HG02885 (cell line): Measurements from ENCODE around the gene ALCAM.

ENCODE experiments used
- ATAC-seq: cut with Tn5 transposase; IDR thresholded peaks from one replicate; pipeline ENCODE4 v1.9.1; 2021; ENCODE audit warnings: mild to moderate bottlenecking; ENCODE audit not compliant: unreplicated experiment, poor library complexity

Gene ALCAM

GRCh38 chr3:105355408-105356061, 11.2 kb upstream of the ALCAM start:
- ATAC-seq, result no peak

- no peak for ATAC-seq
These were observed 10.3 kb upstream of the ALCAM start for GRCh38 chr3:105356396-105356795.

- no peak for ATAC-seq
These were observed 9.7 kb upstream of the ALCAM start for GRCh38 chr3:105356988-105357387.

- peak; percentile 47 for ATAC-seq
These were observed 7.5 kb upstream of the ALCAM start for GRCh38 chr3:105359098-105359762.

- ATAC-seq, result no peak
These were observed 6.7 kb upstream of the ALCAM start for GRCh38 chr3:105360003-105360402.

- ATAC-seq, result no peak
These were observed 4.6 kb upstream of the ALCAM start for GRCh38 chr3:105362021-105362665.

DNA sequence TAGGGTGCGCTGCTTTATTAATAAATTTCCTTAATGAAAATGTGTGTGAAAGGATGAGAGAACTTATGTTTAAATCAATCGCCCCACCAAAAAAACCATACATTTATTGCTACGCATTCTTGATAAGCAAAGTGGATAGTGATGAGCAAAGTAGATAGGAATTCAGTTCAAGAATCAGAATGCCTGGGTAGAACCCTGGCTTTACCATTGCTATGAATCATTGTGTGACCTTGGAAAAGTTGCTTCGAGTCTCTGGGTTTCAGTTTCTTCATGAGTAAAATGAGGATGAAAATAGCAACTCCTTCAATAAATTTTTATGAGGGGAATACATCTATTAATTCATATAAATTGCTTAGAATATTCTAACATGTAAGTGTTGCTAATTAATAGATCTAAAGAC, 2.6 kb upstream of the ALCAM start:
- no peak for ATAC-seq

GRCh38 chr3:105365081-105365390, 1.7 kb upstream of the ALCAM start:
- ATAC-seq, result no peak

DNA sequence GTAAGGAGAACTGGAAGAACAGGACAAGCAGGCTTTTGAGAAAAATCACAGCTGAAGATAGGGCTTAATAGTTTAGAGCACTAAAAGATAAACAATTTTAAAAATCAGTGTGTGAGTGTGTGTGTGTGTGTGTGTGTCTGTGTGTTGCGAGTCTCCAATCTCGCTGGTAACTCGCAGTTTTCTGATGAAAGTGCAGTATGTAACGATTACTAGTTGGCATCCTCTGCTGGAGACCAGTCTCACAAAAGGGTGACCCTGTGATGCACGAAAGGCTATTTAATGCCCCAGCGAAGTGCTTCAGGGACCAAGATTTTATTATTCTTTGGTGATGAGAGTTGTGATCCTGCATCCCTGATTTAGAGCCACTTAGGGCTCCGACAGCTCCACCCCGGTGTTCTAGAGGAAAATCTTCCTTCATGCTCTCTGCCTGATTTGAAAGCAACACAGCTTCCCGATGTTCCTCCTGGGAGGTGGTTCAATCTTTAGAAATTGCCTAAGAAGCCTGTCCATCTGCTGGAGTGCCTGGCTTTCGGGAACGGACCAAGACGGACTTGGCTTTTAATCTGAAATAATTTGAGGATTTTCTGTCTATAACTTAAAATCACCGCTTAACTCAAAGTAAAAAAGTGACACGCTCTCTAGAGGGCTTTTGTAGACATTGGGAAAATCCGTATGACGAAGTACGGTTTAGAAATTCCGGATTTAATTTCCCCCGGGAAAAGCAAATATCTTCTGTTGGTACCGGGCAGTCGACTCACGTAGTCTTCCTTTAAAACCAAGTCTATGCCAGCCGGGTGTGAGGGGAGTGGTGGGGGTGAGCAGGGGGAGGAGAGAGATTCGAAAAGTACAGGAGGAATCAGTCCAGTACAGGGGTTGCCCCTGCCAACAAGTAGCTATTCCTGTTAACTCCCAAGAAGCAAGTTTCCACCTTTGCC, 1.1 kb upstream of the ALCAM start:
- no peak for ATAC-seq

DNA sequence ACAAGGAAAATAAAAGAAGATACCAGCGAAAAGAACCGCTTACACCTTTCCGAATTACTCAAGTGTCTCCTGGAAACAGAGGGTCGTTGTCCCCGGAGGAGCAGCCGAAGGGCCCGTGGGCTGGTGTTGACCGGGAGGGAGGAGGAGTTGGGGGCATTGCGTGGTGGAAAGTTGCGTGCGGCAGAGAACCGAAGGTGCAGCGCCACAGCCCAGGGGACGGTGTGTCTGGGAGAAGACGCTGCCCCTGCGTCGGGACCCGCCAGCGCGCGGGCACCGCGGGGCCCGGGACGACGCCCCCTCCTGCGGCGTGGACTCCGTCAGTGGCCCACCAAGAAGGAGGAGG, 325 bp downstream of the ALCAM start:
- ATAC-seq, result peak; percentile 2

DNA sequence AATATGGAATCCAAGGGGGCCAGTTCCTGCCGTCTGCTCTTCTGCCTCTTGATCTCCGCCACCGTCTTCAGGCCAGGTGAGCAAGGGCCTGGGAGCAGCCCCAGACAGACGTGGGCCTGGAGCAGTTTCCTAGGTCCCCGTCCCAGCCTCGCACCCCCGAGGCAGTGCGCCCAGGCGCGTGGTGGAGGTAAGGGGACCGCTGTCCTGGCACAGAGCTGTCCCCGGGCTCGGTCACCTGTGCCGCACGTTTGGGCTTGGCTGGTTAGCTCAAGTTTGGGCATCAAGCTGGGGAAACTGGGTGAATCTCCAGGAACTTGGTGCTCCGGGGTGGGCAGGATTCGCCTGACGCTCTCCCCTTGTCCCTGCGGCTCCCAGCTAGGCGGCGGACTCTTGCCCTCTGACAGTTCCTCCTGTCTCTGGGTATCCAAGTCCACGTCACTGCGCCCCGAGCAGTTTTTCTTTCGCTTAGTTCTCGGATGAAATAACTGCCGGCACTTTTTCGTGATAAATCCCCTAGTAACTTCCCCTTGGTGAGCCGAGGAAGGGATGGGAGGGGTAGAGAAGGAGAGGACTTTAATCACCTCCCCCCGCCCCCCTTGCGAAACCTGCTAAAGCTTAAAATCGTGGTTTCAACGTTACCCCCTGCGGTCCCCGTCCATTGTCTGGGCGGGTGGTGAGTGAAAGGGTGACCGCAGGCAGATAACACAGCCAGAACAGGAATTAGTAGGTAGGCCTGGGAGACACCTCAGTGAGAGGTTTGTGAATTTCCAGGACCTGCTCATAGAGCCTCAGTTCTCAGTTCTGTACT, 901 bp downstream of the ALCAM start:
- peak; percentile 28 for ATAC-seq

DNA sequence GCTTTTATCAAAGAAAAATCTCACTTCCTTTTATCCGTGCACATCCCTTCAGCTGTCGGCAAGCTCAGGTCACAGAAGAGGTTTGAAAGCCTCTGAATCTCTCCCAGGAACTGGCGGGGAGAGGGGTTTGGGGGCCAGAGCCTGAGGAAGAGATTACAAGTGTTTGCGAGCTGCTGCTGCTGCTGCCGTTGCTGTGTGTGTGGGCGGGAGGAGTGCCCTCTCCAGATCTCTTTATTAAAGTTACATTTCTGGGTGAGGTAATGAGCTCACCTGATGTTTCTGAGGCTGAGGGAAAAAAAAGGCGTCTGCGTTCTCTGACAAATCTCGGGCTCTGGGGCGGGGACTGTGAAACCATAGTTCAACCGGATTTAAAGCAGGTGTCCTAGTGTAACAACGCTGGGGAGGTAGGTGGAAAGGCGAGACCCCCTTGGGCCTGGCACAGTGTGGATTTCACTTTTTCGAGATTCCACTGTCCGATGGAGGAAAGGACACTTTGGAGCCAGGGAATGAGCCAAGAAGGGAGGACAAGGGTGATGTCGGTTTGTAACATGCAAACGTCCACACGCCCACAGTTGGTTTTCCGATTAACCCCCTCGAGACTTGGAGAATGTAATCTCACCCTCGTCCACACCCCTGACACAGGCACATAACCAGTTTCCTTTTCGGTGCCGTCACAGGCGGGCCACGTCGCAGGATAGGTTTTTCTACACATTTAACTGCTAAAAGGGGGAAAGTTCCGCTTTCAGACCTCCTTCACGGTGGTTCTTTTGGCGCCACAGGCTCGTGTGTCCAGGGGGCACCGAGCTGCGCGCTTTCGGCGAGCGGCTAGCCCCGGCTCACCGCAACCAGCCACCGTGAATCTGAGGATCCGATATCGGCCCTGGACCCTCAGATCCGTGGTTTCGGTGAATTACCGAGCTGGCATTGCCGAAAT, 2.1 kb downstream of the ALCAM start:
- ATAC-seq, result peak; percentile 31

- peak; percentile 19 for ATAC-seq
These were observed 3.0 kb downstream of the ALCAM start for GRCh38 chr3:105369500-105370371.

GRCh38 chr3:105373383-105373782, 6.7 kb downstream of the ALCAM start:
- no peak for ATAC-seq

DNA sequence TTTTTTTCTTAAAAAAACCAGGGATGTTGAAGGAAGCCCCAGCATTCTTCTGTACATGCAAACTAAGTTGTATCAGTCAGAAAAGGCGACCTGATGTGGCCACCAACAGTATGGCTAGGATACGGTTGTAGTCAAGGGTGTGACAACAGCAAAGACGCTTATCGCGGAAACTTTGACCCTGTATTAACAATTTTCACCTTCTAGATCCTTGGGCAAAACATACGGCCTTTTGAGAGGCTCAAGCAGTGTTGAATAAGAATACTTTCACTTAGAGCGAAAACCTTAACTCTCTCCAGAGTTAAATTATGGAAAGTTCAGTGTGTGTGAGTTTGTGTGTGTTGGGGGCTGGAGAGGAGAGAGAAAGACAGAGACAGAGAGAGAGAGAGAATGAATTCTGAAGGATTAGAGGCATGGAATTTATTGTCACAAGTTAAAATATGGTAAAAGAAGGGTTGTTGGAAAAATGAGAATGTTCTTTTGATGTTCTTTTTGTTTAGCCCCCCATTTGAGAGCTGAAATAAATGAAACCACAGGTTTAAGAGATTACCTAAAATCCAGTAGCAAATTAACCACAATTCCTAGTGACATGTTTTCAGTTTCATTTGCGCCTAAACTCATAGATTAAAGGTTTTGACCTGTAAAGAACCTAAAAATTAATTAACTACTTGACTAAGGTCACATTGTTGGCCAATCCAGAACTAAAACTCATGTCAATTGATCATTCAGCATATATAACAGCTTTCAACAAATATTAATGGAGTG, 9.2 kb downstream of the ALCAM start:
- ATAC-seq, result no peak

DNA sequence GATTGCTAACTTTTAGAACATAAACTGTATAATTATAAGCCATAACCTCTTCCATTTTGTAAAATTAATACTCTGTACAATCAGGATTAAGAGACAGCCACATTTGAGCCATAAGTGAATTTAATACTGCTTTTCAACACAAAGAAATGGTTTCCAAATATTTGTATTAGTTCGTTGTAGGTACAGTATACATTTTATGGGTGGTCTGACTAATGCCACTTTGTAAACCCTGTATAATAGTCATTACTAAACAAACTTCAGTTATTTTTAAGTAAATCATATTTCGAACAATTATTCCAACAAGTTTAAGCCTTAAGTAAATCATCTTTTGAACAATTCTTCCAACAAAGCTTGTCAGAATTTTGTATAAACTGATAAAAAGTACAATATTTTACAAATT, 11.0 kb downstream of the ALCAM start:
- ATAC-seq, result no peak

DNA sequence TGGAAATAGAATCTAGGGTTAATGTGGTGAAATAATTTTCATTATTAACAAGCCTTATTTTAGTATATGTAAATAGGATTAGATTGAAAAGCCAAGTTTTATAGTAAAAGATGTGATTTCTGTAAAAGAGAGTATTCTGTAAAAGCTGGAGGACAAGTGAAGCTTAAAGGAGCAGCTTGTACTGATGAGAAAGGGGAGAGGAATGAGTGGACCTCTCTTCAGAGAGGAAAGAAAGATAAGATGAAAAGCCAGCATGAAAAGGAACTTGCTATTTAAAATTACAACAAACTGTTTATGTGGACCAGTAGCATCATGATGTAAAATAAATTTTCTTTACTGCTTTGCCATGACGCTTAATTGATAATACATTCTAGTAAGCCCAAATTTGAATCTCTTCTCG, 18.5 kb downstream of the ALCAM start:
- ATAC-seq, result no peak
